ENCODE results near the gene MAP2K1. TPM values are rescaled to one million over a fixed set of nuclear protein-coding genes. Genes with fewer than 3 reads are reported as not detected.
"Not testable (repeated sequence)": the region's sequence is repeated elsewhere in the genome, so short reads cannot be mapped to it uniquely, and the experiment has no call there.

MAP2K1 gene
- total RNA-seq, 2 experiments from 2014 or later = 103 to 108 TPM

DNA sequence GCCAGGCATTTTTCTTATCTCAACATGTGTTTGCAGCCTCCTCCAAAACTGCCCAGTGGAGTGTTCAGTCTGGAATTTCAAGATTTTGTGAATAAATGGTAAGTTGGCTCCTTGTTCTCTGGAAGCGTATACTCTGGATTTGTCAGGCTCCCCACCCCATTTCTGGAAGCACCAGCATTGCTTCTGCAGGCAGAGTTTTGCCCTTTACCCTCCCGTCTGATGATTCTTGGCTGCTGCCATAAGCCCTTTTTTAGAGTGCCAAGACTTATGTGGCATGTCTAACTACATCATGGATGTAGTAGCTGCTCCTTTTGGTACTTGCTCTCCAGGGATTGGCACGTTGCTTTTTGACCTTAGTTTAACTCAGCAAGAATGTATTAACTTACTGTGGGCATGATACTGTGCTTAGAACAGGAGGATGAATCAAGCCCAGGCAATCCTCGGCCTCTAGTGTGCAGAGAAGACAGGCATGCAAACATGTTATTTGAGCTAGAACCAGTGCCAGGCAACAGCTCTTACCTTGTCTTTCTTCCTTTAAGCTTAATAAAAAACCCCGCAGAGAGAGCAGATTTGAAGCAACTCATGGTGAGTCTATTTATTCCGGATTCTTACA lies 102.6 kb downstream of the MAP2K1 start:
- H3K4me3 Mint-ChIP-seq = no peak overlapping the region
- no peaks in the 10 kb centered on the region for H3K27me3 Mint-ChIP-seq
- no peaks in the 10 kb centered on the region for H3K9me3 Mint-ChIP-seq
- H3K4me1 Mint-ChIP-seq = peaks cover 9% of the 10 kb centered on the region
- no peak for DNase-seq
- no peak overlapping the region for H3K27ac Mint-ChIP-seq
- peaks cover 23% of the 10 kb centered on the region for H3K36me3 Mint-ChIP-seq

DNA sequence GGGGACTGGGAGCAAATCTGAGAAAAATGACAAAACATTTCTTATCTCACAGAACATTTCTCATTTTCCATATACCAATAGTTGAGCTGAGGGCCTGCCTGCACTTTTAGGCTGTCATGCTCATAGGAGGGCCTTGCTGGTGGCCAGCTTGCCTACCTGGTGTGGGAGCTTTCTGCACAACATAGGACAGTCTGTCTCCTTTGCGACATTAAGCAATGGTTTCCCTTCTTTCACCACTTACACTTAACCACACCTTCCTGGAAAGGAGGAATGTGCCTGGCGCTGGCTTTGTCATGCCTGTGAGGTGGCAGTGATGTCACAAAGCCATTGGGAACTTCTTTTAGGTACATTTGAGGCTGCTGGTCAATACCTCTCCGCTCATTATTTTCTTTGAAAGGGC lies 105.1 kb downstream of the MAP2K1 start:
- Mint-ChIP-seq H3K27me3 (no peaks in the 10 kb centered on the region), H3K36me3 (peaks cover 32% of the 10 kb centered on the region)

DNA sequence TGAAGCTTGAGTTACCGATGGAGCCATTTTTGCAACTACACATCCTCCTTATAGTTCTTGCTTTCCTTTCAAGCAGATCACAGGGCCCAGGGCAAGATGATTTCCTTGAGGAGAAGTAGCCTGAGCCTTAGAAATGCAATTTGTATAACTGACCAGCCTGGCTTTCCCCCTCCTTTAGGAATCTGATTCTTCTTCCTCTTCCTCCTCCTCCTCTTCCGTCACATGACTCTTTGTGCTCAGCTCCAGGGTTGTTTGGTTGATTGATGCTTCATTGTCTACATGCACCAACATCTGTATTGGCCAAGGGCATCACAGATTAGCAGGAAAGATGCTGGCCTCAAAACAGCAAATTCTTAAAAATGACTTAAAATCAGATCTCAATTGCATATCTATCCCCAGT lies 107.5 kb downstream of the MAP2K1 start:
- Mint-ChIP-seq H3K4me1 (peaks cover 44% of the 10 kb centered on the region), H3K27me3 (no peaks in the 10 kb centered on the region), H3K9me3 (no peaks in the 10 kb centered on the region), H3K27ac (peak overlapping the region; percentile 50), H3K4me3 (no peak overlapping the region), H3K36me3 (peaks cover 47% of the 10 kb centered on the region)
- no peak for DNase-seq

More for the DNA sequence above, 105.1 kb downstream of the MAP2K1 start:
- no peaks in the 10 kb centered on the region for H3K9me3 Mint-ChIP-seq
- peak overlapping the region; percentile 75 for H3K27ac Mint-ChIP-seq
- DNase-seq = no peak
- no peak overlapping the region for H3K4me3 Mint-ChIP-seq
- peaks cover 28% of the 10 kb centered on the region for H3K4me1 Mint-ChIP-seq

DNA sequence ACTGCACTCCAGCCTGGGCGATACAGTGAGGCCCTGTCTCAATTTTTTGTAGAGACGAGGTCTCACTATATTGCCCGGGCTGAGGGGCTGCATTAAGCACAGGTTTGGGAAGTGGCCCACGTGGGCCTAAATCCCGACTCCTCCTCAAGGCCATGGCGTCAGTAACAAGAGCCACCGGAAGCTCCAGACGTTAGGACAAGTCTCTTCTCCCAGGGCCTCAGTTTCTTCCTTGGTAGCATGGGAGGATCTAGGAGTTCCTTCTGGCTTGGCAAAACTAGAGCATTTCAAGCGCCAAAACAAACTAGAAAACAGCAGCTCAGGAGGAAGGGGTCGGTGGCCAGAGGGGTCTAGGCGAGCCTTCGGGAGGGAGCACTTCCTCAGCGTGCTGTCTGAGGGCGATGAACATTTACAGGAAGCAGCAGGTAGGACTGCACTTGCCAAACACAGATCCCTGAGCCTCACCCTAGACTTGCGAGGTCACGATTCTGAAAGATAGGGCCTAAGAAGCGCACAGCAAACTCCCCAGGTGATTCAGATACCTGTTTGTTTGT lies 110.3 kb downstream of the MAP2K1 start:
- H3K27me3 Mint-ChIP-seq = no peaks in the 10 kb centered on the region
- peaks cover 53% of the 10 kb centered on the region for H3K4me1 Mint-ChIP-seq
- DNase-seq = no peak
- peaks cover 72% of the 10 kb centered on the region for H3K36me3 Mint-ChIP-seq
- no peaks in the 10 kb centered on the region for H3K9me3 Mint-ChIP-seq
- H3K4me3 Mint-ChIP-seq = peak overlapping the region; percentile 94
- H3K27ac Mint-ChIP-seq = peak overlapping the region; percentile 97

DNA sequence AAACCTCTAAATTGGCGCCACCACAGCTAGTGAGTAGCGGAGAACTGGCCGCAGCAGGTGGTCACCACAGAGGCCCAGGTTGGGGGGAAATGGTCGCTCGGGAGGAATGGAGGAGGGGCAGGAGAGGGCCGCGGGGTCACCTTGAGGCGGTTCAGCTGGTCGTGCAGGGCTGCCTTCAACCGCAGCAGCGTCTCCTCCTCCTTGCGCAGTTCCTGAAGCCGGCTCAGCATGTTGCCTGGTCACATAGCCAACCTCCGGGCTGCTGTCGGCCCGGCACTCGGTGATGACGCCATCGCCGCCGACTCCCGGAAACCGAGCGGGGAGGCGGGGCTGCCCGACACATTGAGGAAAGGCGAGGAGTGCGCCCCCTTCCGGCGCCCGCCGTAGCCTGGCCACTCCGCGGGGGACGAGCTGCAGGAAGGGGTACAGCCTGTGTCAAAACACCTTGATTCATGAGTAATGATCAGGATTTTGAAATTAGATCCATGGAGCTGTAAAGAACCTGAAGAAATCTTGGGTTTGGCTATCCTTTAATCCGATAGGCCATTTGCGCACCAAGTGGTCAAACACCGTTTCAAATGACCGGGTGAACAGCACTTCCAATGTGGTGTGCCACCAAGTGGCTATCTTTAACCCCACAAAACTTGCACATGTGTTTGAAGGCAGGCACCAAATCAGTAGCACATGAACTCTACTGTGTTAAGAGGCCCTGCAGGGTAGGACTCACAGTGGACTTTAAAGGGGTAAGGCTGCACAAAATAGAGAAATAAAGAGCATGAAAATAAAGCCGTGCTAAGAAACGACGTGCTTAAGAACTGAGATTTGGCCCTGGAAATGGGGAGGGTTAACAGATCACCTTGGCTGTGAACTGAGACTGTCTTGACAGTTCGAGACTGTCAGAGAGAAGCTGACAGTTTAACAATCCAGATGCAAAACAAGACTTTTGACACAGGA lies 111.1 kb downstream of the MAP2K1 start, which contains the start of gene SNAPC5:
TSS of gene SNAPC5 (minus strand) at position 261 of the 954 bp plus-strand sequence. CDS start at position 230, 31 bp downstream.
- peaks cover 60% of the 10 kb centered on the region for H3K4me1 Mint-ChIP-seq
- H3K9me3 Mint-ChIP-seq = no peaks in the 10 kb centered on the region
- peaks cover 80% of the 10 kb centered on the region for H3K36me3 Mint-ChIP-seq
- peak within 1 kb of the TSS; percentile 97 for H3K27ac Mint-ChIP-seq
- DNase-seq = peak; percentile 99
- peak within 1 kb of the TSS; percentile 94 for H3K4me3 Mint-ChIP-seq
- no peaks in the 10 kb centered on the region for H3K27me3 Mint-ChIP-seq

DNA sequence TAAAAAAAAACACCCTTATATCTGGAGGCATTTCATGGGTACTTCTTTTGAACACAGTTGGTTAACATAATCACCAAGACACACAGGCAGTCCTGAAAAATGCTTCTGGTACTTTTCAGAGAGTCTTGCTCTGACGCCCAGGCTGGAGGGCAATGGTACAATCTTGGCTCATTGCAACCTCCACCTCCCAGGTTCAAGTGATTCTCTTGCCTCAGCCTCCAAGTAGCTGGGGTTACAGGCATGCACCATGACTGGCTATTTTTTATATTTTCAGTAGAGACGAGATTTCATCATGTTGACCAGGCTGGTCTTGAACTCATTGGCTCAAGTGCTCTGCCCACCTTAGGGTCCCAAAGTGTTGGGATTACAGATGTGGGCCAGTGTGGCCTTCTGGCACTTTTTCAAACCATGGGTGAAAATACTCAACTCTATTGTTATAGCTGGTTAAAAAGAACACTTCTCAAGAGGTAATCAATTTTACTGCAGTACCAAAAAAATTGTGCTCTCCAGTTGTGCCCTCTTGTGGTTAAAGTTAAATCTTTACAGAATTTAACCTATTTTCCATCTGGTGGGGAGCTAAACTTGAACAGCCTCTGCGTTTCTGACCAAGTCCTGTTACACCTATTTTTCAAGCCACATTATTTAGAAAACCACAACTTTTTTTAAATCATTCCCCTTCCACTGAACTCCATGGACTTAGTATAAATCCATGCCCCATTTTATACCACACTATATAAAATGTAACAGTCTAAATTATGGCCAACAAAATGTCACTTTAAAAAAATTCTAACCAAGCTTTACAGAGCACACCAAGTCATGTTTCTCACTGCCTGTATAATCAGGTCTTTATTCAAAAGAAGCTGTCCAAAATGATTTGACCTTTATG lies 112.0 kb downstream of the MAP2K1 start:
- DNase-seq = peak; percentile 6
- H3K4me1 Mint-ChIP-seq = peaks cover 63% of the 10 kb centered on the region
- H3K4me3 Mint-ChIP-seq = peak overlapping the region; percentile 94
- peak overlapping the region; percentile 97 for H3K27ac Mint-ChIP-seq
- no peaks in the 10 kb centered on the region for H3K9me3 Mint-ChIP-seq
- no peaks in the 10 kb centered on the region for H3K27me3 Mint-ChIP-seq
- H3K36me3 Mint-ChIP-seq = peaks cover 82% of the 10 kb centered on the region

DNA sequence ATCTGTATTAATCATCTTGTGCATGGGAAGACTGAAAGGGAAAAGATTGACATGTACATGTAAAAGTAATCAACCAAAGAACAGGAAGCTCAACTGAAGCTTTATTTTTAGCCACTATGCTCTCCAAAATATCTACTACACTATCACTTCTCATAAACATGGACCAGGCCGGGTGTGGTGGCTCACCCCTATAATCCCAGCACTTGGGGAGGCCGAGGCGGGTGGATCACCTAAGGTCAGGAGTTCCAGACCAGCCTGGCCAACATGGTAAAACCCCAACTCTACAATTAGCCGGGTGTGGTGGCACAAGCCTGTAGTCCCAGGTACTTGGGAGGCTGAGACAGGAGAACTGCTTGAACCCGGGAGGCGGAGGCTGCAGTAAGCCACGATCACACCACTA lies 113.6 kb downstream of the MAP2K1 start:
- H3K4me3 Mint-ChIP-seq = peak overlapping the region; percentile 40
- H3K27me3 Mint-ChIP-seq, H3K9me3 Mint-ChIP-seq, DNase-seq: not testable (repeated sequence)
- H3K4me1 Mint-ChIP-seq = peaks cover 53% of the 10 kb centered on the region
- peaks cover 82% of the 10 kb centered on the region for H3K36me3 Mint-ChIP-seq
- H3K27ac Mint-ChIP-seq = peak overlapping the region; percentile 97

DNA sequence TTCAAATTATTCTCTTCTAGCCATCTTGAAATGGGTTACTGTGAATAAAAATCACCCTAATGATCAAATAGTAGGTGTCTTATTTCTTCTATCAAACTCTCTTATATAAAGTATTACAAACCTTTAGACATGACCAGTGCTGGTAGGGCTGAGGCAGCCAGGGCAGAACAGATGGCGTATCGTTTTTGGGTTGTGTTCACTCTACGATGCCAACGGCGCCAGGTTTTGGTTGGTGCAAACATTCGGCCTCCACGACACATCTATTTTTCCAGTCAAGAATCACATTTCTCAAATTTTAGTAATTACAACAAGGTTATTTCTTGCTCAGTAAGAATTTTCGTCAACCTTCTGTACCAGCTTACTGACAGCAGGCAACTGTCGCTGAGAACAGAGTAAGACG lies 115.8 kb downstream of the MAP2K1 start:
- Mint-ChIP-seq H3K4me3 (peak overlapping the region; percentile 100), H3K9me3 (no peaks in the 10 kb centered on the region), H3K36me3 (peaks cover 70% of the 10 kb centered on the region), H3K27ac (peak overlapping the region; percentile 100), H3K4me1 (peaks cover 45% of the 10 kb centered on the region), H3K27me3 (peaks cover 4% of the 10 kb centered on the region)
- no peak for DNase-seq

DNA sequence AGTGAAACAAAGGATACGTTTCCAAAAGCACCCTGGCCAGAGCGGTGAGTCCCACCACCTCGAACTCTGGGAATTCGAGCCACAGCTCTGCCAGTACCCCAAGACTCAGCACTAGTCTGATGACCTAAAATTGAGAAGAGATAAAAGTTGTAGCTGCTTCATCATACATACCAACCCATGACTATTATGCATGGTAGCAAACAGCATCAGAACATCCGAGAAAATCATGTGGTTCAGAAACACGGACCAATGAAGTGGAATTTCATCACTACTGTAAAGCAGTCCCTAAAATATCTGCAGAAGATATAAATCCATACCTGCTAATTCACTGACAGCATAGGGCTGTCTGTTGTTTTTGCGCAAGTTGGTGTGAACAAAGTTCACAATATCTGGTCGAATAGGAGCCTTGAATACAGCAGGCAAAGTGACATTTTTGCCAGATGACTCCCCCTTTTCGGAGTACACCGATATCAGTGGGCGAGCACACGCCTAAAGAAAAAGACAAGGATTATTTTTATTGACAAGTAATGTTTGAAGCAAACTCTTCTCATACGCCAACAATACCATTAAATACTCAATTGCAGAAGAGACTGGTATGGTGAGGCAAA lies 116.4 kb downstream of the MAP2K1 start:
- Mint-ChIP-seq H3K4me3 (peak overlapping the region; percentile 100), H3K4me1 (peaks cover 47% of the 10 kb centered on the region), H3K27ac (peak overlapping the region; percentile 100), H3K36me3 (peaks cover 65% of the 10 kb centered on the region)
- not testable (repeated sequence) for H3K9me3 Mint-ChIP-seq, H3K27me3 Mint-ChIP-seq, DNase-seq

DNA sequence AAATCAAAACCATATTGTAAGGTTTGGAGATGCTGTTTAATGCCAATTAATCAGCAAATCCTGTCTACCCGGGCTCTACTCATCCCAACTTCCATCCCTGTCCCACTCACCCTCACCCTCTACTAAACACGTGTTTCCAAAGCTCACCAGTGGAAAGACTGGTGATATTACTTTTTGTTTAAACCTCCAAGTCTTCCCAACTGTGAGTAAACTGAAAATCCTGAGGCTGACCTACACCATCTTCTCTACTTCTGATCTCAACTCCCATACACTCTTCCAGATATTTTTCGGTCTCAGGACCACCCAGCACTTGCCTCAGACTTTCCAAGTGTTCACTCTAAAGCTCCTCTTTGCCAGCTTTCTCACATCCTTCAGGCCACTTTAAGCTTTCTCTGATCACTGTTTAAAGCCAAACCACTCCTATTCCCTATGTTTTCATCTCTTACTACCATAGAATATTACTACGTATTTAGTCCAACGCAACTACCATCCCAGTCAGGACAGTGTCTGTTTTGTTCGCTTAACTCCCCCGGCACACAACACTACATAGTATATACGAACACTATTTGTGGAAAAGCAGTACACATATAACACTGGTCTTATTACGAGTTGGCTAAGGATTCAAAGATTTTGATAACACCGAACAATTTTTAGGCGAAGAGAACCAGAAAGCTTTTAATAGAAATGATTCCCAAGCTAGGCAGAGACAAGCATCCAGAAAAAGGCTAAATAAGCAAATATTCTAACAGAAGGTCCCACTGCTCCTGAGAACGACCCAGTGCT lies 117.3 kb downstream of the MAP2K1 start:
- Mint-ChIP-seq H3K9me3 (no peaks in the 10 kb centered on the region), H3K4me3 (peak overlapping the region; percentile 100), H3K36me3 (peaks cover 65% of the 10 kb centered on the region), H3K4me1 (peaks cover 44% of the 10 kb centered on the region), H3K27me3 (peaks cover 4% of the 10 kb centered on the region), H3K27ac (peak overlapping the region; percentile 100)
- DNase-seq = no peak

DNA sequence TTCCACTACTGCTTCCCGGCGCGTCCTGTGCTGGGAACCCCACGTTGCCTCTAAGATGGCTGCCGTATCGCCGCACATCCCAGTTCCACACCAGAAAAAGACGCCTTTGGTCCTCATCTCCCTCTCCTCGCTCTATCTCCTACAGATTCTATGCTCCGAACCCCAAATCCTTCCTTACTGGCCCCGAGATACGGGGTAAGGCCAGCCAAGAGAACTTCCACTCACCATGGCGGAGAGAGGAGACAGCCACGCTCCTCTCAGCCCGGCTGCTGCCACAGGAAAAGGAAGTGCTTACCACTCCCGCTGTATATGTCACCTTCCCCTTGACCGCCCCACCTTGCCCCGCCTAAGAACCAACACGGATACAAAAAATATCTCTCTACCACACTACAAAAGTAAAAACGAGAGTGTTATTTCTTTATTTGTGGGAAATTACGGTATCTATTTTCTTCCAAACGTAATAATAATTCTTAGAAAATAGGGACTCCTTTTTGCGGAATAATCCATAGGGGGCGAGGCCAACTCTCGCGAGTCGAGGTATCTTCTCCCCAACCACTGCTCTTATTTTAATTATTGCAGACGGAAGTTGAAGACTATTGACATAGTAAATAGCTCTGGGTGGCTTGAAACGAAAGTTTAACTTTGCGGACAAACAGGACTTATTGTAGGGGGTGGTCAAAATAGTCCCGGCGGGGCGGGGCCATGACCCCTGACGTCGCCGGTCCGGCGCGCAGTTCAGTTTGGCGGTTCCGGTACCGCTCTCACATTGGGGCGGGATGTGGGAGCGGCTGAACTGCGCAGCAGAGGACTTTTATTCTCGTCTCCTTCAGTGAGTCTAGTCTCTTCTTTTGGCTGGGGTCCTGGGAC lies 118.1 kb downstream of the MAP2K1 start, which contains the start of the genes RPL4 and ZWILCH:
TSS of gene RPL4 (minus strand) at position 293 of the 867 bp plus-strand sequence. CDS start at position 228, 65 bp downstream.
TSS of gene ZWILCH (plus strand) at position 764 of the 867 bp plus-strand sequence. CDS start at position 777, 13 bp downstream.
- Mint-ChIP-seq H3K36me3 (peaks cover 64% of the 10 kb centered on the region), H3K4me1 (peaks cover 41% of the 10 kb centered on the region), H3K9me3 (no peaks in the 10 kb centered on the region), H3K27me3 (peaks cover 4% of the 10 kb centered on the region), H3K4me3 (peak within 1 kb of the TSS; percentile 100), H3K27ac (peak within 1 kb of the TSS; percentile 100)
- DNase-seq = peak; percentile 80

DNA sequence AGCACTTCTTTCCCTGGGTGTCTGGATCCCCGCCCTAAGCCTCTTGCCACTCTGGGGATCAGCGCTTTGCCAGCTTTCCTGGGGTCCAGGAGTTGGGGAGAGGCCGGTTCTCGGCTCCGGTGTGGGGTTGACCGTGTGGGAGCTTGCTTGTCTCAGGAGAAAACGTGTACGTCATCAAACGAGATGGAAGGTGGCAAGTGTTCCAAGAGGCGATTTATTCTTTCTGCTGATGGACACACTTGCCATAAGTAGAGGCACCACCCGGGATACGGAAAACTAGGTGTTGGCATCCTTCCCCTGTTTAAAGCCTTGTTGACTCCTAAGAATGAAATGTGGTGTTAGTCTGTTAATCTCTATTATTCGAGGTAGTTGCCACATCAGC lies 118.7 kb downstream of the MAP2K1 start:
- peaks cover 4% of the 10 kb centered on the region for H3K27me3 Mint-ChIP-seq
- peak overlapping the region; percentile 100 for H3K27ac Mint-ChIP-seq
- DNase-seq = no peak
- H3K4me3 Mint-ChIP-seq = peak overlapping the region; percentile 100
- no peaks in the 10 kb centered on the region for H3K9me3 Mint-ChIP-seq
- peaks cover 38% of the 10 kb centered on the region for H3K4me1 Mint-ChIP-seq
- peaks cover 58% of the 10 kb centered on the region for H3K36me3 Mint-ChIP-seq
